Sigmoid colon (tissue), 4 donors: ENCODE data around the gene GPHA2.

ENCODE experiments used
- CTCF ChIP-seq, 4 experiments: fragments of 450-650 bp in 3 of 4; fragments of 200-600 bp in 1 of 4; IDR thresholded peaks; one replicate each; pipeline ENCODE4 v1.5.1; 2016 to 2019; ENCODE audit warnings: antibody characterized with exemption in 4 of 4, mild to moderate bottlenecking in 3 of 4, moderate library complexity in 2 of 4
- EP300 ChIP-seq, 4 donors: sonication (generic); formaldehyde crosslinking; IDR thresholded peaks; one replicate each; pipeline ENCODE4 v1.6.1; 2017; ENCODE audit warnings: antibody characterized with exemption in 4 of 4
- POLR2A ChIP-seq, 2 donors: fragments of 450-650 bp; IDR thresholded peaks; one replicate each; pipeline ENCODE4 v1.6.1; 2016; ENCODE audit warnings: antibody characterized with exemption in 2 of 2, mild to moderate bottlenecking in 2 of 2, moderate library complexity in 2 of 2

DNA sequence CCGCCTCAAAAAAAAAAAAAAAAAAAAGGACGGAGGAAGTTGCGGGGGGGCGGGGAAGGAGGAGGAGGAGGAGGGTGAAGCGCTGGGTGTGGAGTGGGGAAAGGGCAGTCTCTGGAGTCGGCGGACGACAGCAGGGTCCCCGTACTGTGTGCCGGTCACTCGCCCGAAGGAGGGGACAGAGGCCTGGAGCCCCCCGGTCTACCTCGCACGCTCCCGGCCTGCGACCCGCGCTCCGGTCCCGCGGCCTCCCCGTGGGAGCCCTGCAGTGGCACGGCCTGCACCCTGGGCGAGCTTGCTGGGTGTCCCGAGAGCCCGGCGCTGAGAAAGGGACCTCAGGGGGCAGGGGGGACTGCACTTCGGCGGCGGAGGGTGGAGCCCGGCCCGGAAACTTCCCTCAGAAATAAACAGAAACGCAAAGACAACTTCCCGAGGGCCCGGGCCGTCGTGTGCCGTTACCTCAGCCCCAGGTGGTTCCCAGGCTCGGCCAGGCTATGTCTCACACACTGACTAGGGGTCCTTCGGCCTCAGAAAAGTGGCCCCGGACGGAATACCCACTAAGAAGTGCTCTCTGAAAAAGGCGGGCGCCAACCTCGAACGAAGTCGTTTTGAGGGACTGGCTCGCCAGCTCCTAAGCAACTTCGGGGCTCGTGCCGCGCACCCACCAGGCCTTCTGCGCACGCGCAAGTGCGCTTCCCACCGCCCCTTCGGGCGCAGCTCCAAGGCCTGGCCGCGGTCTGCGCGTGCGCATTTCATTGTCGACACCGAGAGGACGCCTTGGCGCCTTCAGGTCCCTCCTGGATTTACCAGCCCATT, 35.9 kb upstream of the GPHA2 start, which contains the start of gene MAJIN:
- no peak for TF ChIP-seq POLR2A (IDR thresholded peaks at IDR 0.05)
- no peak for TF ChIP-seq CTCF (IDR thresholded peaks at IDR 0.05)
- TF ChIP-seq EP300 (IDR thresholded peaks at IDR 0.05), result no peak
